ENCODE data around the gene CLTCL1. TPM values are rescaled to one million over a fixed set of nuclear protein-coding genes. Genes with fewer than 3 reads are reported as not detected.
A peak's percentile ranks its signal among the peaks of the same experiment; 100 is the strongest.
"Not testable (repeated sequence)": the region's sequence is repeated elsewhere in the genome, so short reads cannot be mapped to it uniquely, and the experiment has no call there.

The CLTCL1 gene
- total RNA-seq, 1 donor from 2014 or later = 6.8 TPM

GRCh38 chr22:19266547-19267086, 24.9 kb downstream of the CLTCL1 start:
- H3K4me3 ChIP-seq = no peak overlapping the region
- DNase-seq (no peak), ATAC-seq (no peak)
- H3K27ac ChIP-seq = no peak overlapping the region
- intact Hi-C loops (cut with DNase I) = no loop called here
- peaks cover 21% of the 10 kb centered on the region for H3K9me3 ChIP-seq
- H3K27me3 ChIP-seq (ENCODE audit: low read depth) = no peaks in the 10 kb centered on the region
- no peak for TF ChIP-seq CTCF (IDR thresholded peaks at IDR 0.05)
- H3K4me1 ChIP-seq = no peaks in the 10 kb centered on the region
- no peaks in the 10 kb centered on the region for H3K36me3 ChIP-seq

- Histone ChIP-seq H3K27ac (no peak overlapping the region), H3K27me3 (ENCODE audit: low read depth) (no peaks in the 10 kb centered on the region), H3K36me3 (no peaks in the 10 kb centered on the region), H3K9me3 (peaks cover 21% of the 10 kb centered on the region), H3K4me3 (no peak overlapping the region), H3K4me1 (no peaks in the 10 kb centered on the region)
- ATAC-seq = no peak
- intact Hi-C loops (cut with DNase I) = no loop called here
- no peak for DNase-seq
- TF ChIP-seq CTCF (IDR thresholded peaks at IDR 0.05) = no peak
Observed at GRCh38 chr22:19265779-19266178, 25.7 kb downstream of the CLTCL1 start.

GRCh38 chr22:19260804-19261203, 30.7 kb downstream of the CLTCL1 start:
- intact Hi-C loops (cut with DNase I) = no loop called here
- DNase-seq (no peak), ATAC-seq (no peak)
- TF ChIP-seq CTCF (IDR thresholded peaks at IDR 0.05) = no peak
- H3K27me3 ChIP-seq (ENCODE audit: low read depth) = no peaks in the 10 kb centered on the region
- H3K9me3 ChIP-seq = peaks cover 4% of the 10 kb centered on the region
- H3K36me3 ChIP-seq = no peaks in the 10 kb centered on the region
- H3K4me3 ChIP-seq = no peak overlapping the region
- no peak overlapping the region for H3K27ac ChIP-seq
- no peaks in the 10 kb centered on the region for H3K4me1 ChIP-seq

GRCh38 chr22:19260194-19260593, 31.3 kb downstream of the CLTCL1 start:
- ATAC-seq (no peak), DNase-seq (no peak)
- no peak for TF ChIP-seq CTCF (IDR thresholded peaks at IDR 0.05)
- H3K4me3 ChIP-seq = peak overlapping the region; percentile 10
- no peaks in the 10 kb centered on the region for H3K4me1 ChIP-seq
- H3K9me3 ChIP-seq = no peaks in the 10 kb centered on the region
- H3K36me3 ChIP-seq = no peaks in the 10 kb centered on the region
- no peaks in the 10 kb centered on the region for H3K27me3 ChIP-seq (ENCODE audit: low read depth)
- intact Hi-C loops (cut with DNase I) = no loop called here
- H3K27ac ChIP-seq = peak overlapping the region; percentile 54

- intact Hi-C loops (cut with DNase I); ATAC-seq: not testable (repeated sequence)
Observed at GRCh38 chr22:19258968-19259288, 32.6 kb downstream of the CLTCL1 start.

GRCh38 chr22:19258371-19258770, 33.1 kb downstream of the CLTCL1 start:
- DNase-seq = no peak
- Histone ChIP-seq H3K9me3 (no peaks in the 10 kb centered on the region), H3K27ac (no peak overlapping the region), H3K36me3 (no peaks in the 10 kb centered on the region), H3K4me1 (no peaks in the 10 kb centered on the region), H3K4me3 (no peak overlapping the region), H3K27me3 (ENCODE audit: low read depth) (no peaks in the 10 kb centered on the region)
- intact Hi-C loops (cut with DNase I) = no loop called here
- TF ChIP-seq CTCF (IDR thresholded peaks at IDR 0.05) = no peak
- no peak for ATAC-seq

More at GRCh38 chr22:19258968-19259288, 32.6 kb downstream of the CLTCL1 start:
- not testable (repeated sequence) for DNase-seq; H3K27me3 ChIP-seq (ENCODE audit: low read depth); H3K36me3 ChIP-seq; H3K9me3 ChIP-seq; H3K27ac ChIP-seq; H3K4me3 ChIP-seq; H3K4me1 ChIP-seq

- H3K4me1 ChIP-seq; H3K9me3 ChIP-seq; H3K27ac ChIP-seq; ATAC-seq; H3K27me3 ChIP-seq (ENCODE audit: low read depth); DNase-seq; H3K4me3 ChIP-seq; H3K36me3 ChIP-seq; intact Hi-C loops (cut with DNase I): not testable (repeated sequence)
Observed at GRCh38 chr22:19256362-19256761, 35.2 kb downstream of the CLTCL1 start.
